Measurements from ENCODE around the gene CCDC159.
"Not testable (repeated sequence)": the region's sequence is repeated elsewhere in the genome, so short reads cannot be mapped to it uniquely, and the experiment has no call there.

CCDC159 gene

GRCh38 chr19:11338569-11339253 is 7.6 kb upstream of the CCDC159 start:
- no peak for DNase-seq (ENCODE audit: low read depth in 2 of 2)
- peak overlapping the region; percentile 78 to 81 for H3K4me3 ChIP-seq (replicated peaks in 1 of 2; ENCODE audit: low read depth in 2 of 2, low read length in 2 of 2)
- no peak for TF ChIP-seq CTCF (IDR thresholded peaks at IDR 0.05; ENCODE audit: low read depth, low read length)

DNA sequence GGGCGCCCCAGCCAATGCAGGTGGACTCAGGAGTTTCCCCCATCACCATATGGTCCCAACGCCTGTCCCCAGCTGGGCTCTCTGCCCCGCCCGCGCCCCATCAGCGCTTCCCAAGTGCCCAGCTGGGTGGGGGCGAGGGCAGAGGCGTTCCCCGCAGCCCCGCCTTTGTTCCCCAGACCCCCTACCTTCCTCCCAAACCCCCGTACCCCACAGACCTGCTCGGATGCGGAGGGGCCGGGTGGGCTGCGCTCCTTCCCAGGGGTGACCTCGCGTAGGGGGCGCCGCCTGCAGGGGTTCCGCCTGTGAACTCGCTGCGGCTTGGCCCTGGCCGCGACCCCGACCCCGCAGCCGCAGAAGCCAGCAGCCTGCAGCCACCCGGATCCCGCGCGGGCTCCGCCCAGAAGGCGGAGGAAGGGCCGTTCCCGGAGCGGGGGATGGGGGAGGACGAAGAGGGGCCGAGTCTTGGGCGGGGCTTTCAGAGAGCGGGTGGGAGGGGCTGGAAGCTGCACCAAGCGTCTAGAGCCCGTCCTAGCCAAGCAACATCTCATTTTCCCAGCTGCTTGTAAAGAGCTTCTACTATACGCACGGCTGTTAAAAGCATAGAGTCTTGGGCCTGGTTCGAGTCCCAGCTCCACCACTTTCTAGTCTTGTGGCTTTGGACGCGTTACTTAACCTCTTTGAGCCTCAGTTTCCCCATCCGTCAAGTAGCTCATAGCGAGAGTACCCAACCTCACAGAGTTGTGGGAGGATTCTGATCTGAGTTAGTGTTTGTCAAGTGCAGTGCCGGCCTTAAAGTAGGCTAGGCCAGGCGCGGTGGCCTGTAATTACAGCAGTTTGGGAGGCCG is 6.8 kb upstream of the CCDC159 start, which contains the start of gene RAB3D:
RAB3D (minus strand) TSS at position 404 of the 845 bp plus-strand sequence. CDS start 2,258 bp downstream, outside the sequence.
- no peak for TF ChIP-seq CTCF (IDR thresholded peaks at IDR 0.05; ENCODE audit: low read depth, low read length)
- peak; percentile 85 to 94 for DNase-seq (ENCODE audit: low read depth in 2 of 2)
- H3K4me3 ChIP-seq (replicated peaks in 1 of 2; ENCODE audit: low read depth in 2 of 2, low read length in 2 of 2) = peak within 1 kb of the TSS; percentile 78 to 81

GRCh38 chr19:11340099-11340467 is 6.2 kb upstream of the CCDC159 start:
- not testable (repeated sequence) for DNase-seq (ENCODE audit: low read depth in 2 of 2); H3K4me3 ChIP-seq (replicated peaks in 1 of 2; ENCODE audit: low read depth in 2 of 2, low read length in 2 of 2)

DNA sequence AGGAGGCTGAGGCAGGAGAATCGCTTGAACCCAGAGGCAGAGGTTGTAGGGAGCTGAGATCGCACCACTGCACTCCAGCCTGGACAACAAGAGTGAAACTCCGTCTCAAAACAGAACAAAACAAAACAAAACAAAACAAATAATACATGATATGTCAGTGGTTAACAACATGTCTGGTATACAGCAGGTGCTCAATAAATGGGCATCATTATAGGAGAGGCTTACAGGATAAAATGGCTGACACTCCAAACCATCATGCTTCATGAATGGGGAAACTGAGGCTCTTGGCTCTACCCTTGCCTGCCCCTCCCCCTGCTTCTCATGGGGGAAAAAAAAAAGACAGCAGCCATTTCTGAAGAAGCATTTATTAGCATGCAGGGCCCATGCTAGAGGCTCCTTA is 3.9 kb upstream of the CCDC159 start:
- no peak for DNase-seq (ENCODE audit: low read depth in 2 of 2)
- TF ChIP-seq CTCF (IDR thresholded peaks at IDR 0.05; ENCODE audit: low read depth, low read length) = no peak
- no peak overlapping the region for H3K4me3 ChIP-seq (replicated peaks in 1 of 2; ENCODE audit: low read depth in 2 of 2, low read length in 2 of 2)

- H3K4me3 ChIP-seq (replicated peaks in 1 of 2; ENCODE audit: low read depth in 2 of 2, low read length in 2 of 2) = peak overlapping the region; percentile 73 to 78
- no peak for TF ChIP-seq CTCF (IDR thresholded peaks at IDR 0.05; ENCODE audit: low read depth, low read length)
- no peak for DNase-seq (ENCODE audit: low read depth in 2 of 2)
These were observed 1.1 kb upstream of the CCDC159 start for GRCh38 chr19:11345122-11345803.

GRCh38 chr19:11347546-11348039 is 1.3 kb downstream of the CCDC159 start:
- TF ChIP-seq CTCF (IDR thresholded peaks at IDR 0.05; ENCODE audit: low read depth, low read length) = no peak
- DNase-seq (ENCODE audit: low read depth in 2 of 2) = no peak
- H3K4me3 ChIP-seq (replicated peaks in 1 of 2; ENCODE audit: low read depth in 2 of 2, low read length in 2 of 2) = no peak overlapping the region

DNA sequence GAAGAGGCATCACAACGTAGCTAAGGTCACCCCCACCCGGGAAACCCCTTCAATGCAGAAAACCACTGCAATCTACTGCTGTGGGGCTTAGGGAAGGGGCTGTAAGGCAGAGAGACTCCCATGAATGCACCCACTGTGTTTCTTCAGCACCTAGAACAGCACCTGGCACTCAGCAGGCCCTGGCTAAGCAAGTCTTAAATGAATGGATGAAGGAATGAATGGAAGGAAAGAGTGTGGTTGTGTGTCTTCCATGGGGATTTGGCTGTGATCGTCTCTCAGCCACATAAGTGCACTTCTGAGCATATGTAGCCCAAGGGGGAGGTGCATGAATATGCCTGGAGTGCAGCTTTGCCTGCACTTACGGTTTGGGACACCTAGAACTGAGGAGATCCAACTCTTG is 2.9 kb downstream of the CCDC159 start:
- no peak for TF ChIP-seq CTCF (IDR thresholded peaks at IDR 0.05; ENCODE audit: low read depth, low read length)
- H3K4me3 ChIP-seq (replicated peaks in 1 of 2; ENCODE audit: low read depth in 2 of 2, low read length in 2 of 2) = no peak overlapping the region
- DNase-seq (ENCODE audit: low read depth in 2 of 2) = no peak

GRCh38 chr19:11354102-11354501 is 7.8 kb downstream of the CCDC159 start:
- not testable (repeated sequence) for H3K4me3 ChIP-seq (replicated peaks in 1 of 2; ENCODE audit: low read depth in 2 of 2, low read length in 2 of 2); DNase-seq (ENCODE audit: low read depth in 2 of 2)
